Activated naive CD8-positive, alpha-beta T cell treated with anti-CD3 and anti-CD28 coated beads, Interleukin-2, amount 10 ng/mL, durations not matched to agents 7 days and 5 days (primary cell): ENCODE measurements around the gene LRRK1. TPM values are rescaled to one million over a fixed set of nuclear protein-coding genes. Genes with fewer than 3 reads are reported as not detected.

Experiments used
- ATAC-seq: fragments of 150-1000 bp; cut with Tn5 transposase; one replicate; pipeline ENCODE4 v1.10.0; 2021; ENCODE audit warnings: low read depth, moderate library complexity
- POLR2A ChIA-PET: fragments of 350-600 bp; sonication (Branson Sonifier 250); formaldehyde crosslinking; loops from one replicate; lab custom pipeline; 2021; ENCODE audit warnings: antibody characterized with exemption; lab: Charles Lee
- DNase-seq: peaks from one replicate; pipeline ENCODE4 v3.0.0; 2021
- H3K27ac Mint-ChIP-seq: one replicate; pipeline ENCODE4 v1.8.0; 2022; ENCODE audit warnings: mild to moderate bottlenecking, mixed read lengths
- H3K27me3 Mint-ChIP-seq: one replicate; pipeline ENCODE4 v1.8.0; 2022; ENCODE audit warnings: mild to moderate bottlenecking, moderate library complexity, mixed read lengths
- H3K36me3 Mint-ChIP-seq: one replicate; pipeline ENCODE4 v1.8.0; 2021; ENCODE audit warnings: mild to moderate bottlenecking, mixed read lengths
- H3K4me1 Mint-ChIP-seq: one replicate; pipeline ENCODE4 v1.8.0; 2021; ENCODE audit warnings: mixed read lengths
- H3K4me3 Mint-ChIP-seq: one replicate; pipeline ENCODE4 v1.8.0; 2022; ENCODE audit warnings: mild to moderate bottlenecking, moderate library complexity, mixed read lengths
- H3K9me3 Mint-ChIP-seq: one replicate; pipeline ENCODE4 v1.8.0; 2021; ENCODE audit warnings: mixed read lengths
- total RNA-seq, 2 experiments: library from RNA; stranded (reverse); gene quantifications; one replicate each; pipeline ENCODE4 v1.2.3, GENCODE V29; 2021

The LRRK1 gene
- total RNA-seq, 2 experiments from 2014 or later: 0.48 to 0.97 TPM

DNA sequence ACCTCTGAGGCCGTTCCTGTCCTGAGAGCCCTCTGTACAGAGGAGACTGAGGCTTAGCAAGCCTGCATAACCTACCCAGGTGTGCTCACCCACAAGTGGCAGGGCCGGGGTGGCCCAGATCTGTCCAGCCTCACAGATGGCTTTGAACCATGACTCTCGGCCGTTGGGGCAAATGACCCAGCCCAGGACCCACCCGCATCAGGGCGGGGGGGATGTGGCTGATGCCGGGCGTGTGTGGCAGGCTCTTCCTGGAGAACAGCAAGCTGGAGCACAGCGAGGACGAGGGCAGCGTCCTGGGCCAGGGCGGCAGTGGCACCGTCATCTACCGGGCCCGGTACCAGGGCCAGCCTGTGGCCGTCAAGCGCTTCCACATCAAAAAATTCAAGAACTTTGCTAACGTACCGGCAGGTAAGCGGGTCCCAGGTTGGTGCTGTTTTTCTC lies 133.5 kb downstream of the LRRK1 start:
- H3K36me3 Mint-ChIP-seq: no peaks in the 10 kb centered on the region
- H3K9me3 Mint-ChIP-seq: no peaks in the 10 kb centered on the region
- peaks cover 3% of the 10 kb centered on the region for H3K4me1 Mint-ChIP-seq
- no peak overlapping the region for H3K4me3 Mint-ChIP-seq
- POLR2A ChIA-PET: no interaction called here
- DNase-seq (no peak), ATAC-seq (no peak)
- peaks cover 5% of the 10 kb centered on the region for H3K27me3 Mint-ChIP-seq
- no peak overlapping the region for H3K27ac Mint-ChIP-seq

DNA sequence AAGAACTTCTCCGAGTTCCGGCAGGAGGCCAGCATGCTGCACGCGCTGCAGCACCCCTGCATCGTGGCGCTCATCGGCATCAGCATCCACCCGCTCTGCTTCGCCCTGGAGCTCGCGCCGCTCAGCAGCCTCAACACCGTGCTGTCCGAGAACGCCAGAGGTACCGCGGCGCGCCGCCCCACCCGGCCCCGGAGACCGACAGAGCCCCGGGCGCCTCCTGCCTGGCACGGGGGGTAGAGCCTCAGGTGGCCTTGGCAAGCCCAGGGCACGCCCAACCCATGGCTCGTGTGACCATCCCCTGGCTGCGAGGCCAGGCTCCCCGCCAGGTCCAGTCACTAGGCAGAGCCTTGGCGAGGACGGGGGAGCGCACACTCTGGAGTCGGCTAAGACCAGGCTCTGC lies 134.1 kb downstream of the LRRK1 start:
- Mint-ChIP-seq H3K9me3 (no peaks in the 10 kb centered on the region), H3K27ac (no peak overlapping the region), H3K36me3 (no peaks in the 10 kb centered on the region), H3K4me3 (no peak overlapping the region), H3K4me1 (peaks cover 3% of the 10 kb centered on the region), H3K27me3 (peaks cover 5% of the 10 kb centered on the region)
- POLR2A ChIA-PET: no interaction called here
- DNase-seq (no peak), ATAC-seq (no peak)

DNA sequence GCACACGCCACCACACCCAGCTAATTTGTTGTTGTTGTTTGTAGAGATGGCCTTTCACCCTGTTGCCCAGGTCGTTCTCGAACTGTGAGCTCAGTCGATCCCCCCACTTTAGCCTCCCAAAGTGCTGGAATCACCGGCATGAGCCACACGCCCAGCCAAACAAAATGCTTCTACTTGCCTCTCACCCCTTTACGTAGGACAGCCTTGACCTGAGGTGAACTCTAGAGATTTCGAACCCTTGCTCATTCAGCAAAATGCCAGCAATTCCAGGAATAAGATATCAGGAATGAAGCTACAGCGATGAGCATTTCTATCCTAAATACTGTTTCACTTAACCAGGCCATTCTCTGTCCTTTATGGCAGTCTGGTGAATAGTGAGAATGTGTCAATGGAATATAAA lies 135.0 kb downstream of the LRRK1 start:
- DNase-seq (no peak), ATAC-seq (no peak)
- no peaks in the 10 kb centered on the region for H3K9me3 Mint-ChIP-seq
- H3K36me3 Mint-ChIP-seq: no peaks in the 10 kb centered on the region
- H3K27me3 Mint-ChIP-seq: peaks cover 5% of the 10 kb centered on the region
- H3K27ac Mint-ChIP-seq: no peak overlapping the region
- H3K4me3 Mint-ChIP-seq: no peak overlapping the region
- peaks cover 3% of the 10 kb centered on the region for H3K4me1 Mint-ChIP-seq
- POLR2A ChIA-PET: no interaction called here

DNA sequence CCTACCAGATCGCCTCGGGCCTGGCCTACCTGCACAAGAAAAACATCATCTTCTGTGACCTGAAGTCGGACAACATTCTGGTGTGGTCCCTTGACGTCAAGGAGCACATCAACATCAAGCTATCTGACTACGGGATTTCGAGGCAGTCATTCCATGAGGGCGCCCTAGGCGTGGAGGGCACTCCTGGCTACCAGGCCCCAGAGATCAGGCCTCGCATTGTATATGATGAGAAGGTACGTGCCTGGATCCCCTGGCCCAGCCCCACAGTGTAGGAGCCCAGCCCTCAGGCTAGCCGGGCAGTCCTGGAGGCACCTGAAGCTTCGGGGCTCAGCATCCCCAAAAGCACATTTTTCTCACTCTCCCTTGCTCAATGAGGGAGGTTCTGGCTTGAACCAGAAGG lies 135.8 kb downstream of the LRRK1 start:
- POLR2A ChIA-PET: no interaction called here
- Mint-ChIP-seq H3K27ac (no peak overlapping the region), H3K9me3 (no peaks in the 10 kb centered on the region), H3K36me3 (no peaks in the 10 kb centered on the region), H3K4me1 (peaks cover 3% of the 10 kb centered on the region), H3K27me3 (peaks cover 5% of the 10 kb centered on the region), H3K4me3 (no peak overlapping the region)
- DNase-seq (no peak), ATAC-seq (no peak)

DNA sequence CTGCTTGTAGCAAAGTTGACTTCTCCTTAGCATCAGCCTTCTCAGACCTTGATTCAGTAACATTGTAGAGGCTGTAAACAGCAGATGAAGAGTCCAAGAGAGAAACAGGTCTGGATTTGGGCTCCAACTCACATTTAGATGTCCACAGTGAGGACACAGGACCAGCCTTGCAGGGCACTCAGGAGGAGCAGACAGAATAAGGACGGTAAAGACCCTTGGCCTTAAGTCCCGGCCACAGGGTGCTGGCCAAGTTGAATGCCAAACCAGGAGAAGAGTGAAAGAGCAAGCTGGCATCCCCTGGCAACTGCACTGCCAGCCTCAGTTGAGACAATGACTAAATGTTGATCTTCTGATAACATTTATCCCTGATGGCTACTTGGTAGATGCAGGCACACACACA lies 136.3 kb downstream of the LRRK1 start:
- Mint-ChIP-seq H3K4me3 (no peak overlapping the region), H3K36me3 (no peaks in the 10 kb centered on the region), H3K27ac (no peak overlapping the region), H3K27me3 (peaks cover 5% of the 10 kb centered on the region), H3K4me1 (peaks cover 3% of the 10 kb centered on the region), H3K9me3 (no peaks in the 10 kb centered on the region)
- no peak for ATAC-seq
- DNase-seq: no peak
- POLR2A ChIA-PET: no interaction called here

DNA sequence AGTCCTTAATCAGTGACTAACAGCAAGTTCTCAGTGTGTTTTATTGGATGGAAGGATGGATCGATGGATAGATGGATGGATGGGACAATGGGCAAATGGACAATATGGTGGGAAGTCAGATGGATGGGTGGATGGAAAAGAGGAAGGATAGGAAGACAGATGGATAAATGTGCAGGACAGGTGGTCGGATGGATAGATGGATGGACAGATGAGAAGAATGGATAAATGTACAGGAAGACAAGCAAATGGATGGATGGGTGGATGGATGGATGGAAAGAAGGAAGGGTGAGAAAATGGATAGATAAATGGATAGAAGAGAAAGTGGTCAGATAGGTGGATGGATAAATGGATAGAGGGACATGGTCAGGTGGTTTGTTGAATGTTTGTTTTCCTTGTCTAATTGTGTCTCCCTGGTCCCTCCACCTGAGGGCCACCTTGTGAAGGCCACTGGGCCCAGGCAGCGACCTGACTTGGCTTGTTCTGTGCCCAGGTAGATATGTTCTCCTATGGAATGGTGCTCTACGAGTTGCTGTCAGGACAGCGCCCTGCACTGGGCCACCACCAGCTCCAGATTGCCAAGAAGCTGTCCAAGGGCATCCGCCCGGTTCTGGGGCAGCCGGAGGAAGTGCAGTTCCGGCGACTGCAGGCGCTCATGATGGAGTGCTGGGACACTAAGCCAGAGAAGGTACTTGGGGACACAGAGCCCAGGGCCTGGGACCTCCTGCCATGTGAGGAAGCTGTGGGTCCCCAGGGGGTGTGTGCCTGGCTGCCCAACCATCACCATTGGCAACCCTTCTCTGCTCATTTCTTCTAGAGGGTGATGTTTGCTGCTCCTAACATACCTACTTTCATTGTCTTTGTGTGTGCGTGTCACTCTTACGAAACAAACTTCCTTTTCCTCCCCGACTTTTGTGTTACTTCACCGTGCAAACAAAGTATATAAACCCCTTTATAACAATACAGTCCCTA lies 137.5 kb downstream of the LRRK1 start:
- POLR2A ChIA-PET: no interaction called here
- DNase-seq: no peak
- H3K4me1 Mint-ChIP-seq: peaks cover 3% of the 10 kb centered on the region

DNA sequence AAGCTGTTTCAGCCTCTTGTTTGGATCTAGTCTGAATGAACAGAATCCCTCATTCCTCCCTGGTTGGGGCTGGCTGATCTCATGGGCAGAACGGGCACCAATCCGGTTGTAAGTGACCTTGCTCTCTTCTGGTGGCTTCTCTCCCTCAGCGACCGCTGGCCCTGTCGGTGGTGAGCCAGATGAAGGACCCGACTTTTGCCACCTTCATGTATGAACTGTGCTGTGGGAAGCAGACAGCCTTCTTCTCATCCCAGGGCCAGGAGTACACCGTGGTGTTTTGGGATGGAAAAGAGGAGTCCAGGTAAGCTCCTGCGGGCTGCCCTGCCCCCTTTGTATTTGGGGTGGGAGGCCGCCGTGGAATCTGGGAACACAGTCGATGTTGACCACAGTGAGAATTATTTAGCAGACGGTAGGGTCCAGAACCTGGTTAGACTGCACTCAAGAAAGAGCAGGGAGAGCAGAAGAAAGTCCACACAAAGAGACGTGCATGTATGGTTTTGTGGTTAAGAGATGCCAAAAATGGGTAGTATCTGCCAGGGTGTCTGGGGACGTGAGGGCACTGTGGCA lies 138.8 kb downstream of the LRRK1 start:
- Mint-ChIP-seq H3K4me3 (no peak overlapping the region), H3K36me3 (no peaks in the 10 kb centered on the region), H3K4me1 (peaks cover 3% of the 10 kb centered on the region), H3K27me3 (peaks cover 5% of the 10 kb centered on the region), H3K27ac (no peak overlapping the region), H3K9me3 (no peaks in the 10 kb centered on the region)
- POLR2A ChIA-PET: no interaction called here
- DNase-seq (no peak), ATAC-seq (no peak)

More for the DNA sequence above, 137.5 kb downstream of the LRRK1 start:
- H3K36me3 Mint-ChIP-seq: no peaks in the 10 kb centered on the region
- H3K9me3 Mint-ChIP-seq: no peaks in the 10 kb centered on the region
- no peak for ATAC-seq
- H3K27me3 Mint-ChIP-seq: peaks cover 5% of the 10 kb centered on the region
- no peak overlapping the region for H3K4me3 Mint-ChIP-seq
- H3K27ac Mint-ChIP-seq: no peak overlapping the region

DNA sequence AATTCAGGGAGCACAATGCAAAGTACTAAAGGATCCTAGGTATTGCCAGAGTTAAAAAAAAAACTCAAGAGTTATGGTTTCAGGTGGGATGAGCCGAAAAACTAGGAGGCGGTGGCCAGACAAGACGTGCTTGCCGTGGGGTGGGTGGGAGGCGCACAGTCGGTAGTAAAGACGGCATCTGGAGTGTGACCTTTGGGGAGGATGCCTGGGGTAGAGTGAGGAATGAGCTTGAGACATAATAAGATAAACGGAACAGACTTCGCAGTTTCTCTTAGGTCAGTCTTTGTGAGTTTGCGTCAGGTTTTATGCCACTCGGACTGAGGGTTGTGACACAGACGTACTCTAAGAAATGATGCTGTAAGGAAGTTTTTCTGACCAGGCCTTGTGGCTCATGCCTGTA lies 139.6 kb downstream of the LRRK1 start:
- ATAC-seq (no peak), DNase-seq (no peak)
- Mint-ChIP-seq H3K27me3 (peaks cover 5% of the 10 kb centered on the region), H3K4me3 (no peak overlapping the region), H3K36me3 (no peaks in the 10 kb centered on the region), H3K4me1 (peaks cover 3% of the 10 kb centered on the region), H3K9me3 (no peaks in the 10 kb centered on the region), H3K27ac (no peak overlapping the region)
- POLR2A ChIA-PET: no interaction called here

DNA sequence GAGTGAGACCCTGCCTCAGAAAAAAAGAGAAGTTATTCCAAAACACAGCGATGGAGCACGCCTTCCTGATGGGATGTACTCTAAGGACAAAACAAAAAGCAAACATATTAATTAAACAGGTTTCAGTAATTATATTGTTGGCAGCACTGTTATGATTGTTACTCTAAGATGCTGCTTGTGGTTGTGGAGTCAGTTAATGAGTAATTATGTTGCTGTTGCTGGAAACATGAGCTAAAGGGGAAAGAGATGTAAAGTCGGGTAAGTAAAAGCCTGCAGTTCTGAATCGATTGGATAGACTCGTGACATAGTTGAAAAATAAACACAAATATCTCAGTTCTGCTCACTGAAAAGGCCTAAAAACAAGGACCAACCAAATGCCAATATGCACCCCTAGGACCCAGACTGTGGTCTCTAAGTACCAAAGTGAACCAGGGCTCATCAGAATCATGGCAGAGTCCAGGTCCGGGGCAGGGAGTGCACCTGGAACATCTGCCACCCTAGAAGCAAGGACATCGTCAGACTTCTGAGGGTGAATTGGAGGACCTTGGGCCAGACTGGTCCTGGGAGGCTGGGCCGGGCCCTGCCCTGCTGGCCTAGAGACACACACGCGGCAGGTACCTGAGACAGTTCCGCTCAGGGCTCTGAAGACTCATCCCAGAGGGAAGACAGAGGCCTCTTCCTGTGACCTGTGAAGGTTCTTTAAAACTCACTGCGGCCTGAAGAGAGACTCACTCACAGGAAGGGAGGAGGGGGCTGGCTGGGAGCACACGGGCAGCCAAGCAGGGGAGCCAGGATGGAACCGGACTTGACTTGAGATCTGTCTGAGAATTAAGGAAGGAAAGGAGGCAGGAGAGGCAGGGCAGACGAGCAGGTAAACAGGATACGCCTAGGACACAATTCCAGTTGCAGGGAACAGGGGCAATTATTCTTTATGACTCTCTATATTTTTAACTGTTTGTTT lies 140.5 kb downstream of the LRRK1 start:
- DNase-seq (no peak), ATAC-seq (no peak)
- POLR2A ChIA-PET: no interaction called here
- Mint-ChIP-seq H3K27ac (no peak overlapping the region), H3K4me1 (peaks cover 3% of the 10 kb centered on the region), H3K4me3 (no peak overlapping the region), H3K27me3 (peaks cover 5% of the 10 kb centered on the region), H3K36me3 (no peaks in the 10 kb centered on the region), H3K9me3 (no peaks in the 10 kb centered on the region)

DNA sequence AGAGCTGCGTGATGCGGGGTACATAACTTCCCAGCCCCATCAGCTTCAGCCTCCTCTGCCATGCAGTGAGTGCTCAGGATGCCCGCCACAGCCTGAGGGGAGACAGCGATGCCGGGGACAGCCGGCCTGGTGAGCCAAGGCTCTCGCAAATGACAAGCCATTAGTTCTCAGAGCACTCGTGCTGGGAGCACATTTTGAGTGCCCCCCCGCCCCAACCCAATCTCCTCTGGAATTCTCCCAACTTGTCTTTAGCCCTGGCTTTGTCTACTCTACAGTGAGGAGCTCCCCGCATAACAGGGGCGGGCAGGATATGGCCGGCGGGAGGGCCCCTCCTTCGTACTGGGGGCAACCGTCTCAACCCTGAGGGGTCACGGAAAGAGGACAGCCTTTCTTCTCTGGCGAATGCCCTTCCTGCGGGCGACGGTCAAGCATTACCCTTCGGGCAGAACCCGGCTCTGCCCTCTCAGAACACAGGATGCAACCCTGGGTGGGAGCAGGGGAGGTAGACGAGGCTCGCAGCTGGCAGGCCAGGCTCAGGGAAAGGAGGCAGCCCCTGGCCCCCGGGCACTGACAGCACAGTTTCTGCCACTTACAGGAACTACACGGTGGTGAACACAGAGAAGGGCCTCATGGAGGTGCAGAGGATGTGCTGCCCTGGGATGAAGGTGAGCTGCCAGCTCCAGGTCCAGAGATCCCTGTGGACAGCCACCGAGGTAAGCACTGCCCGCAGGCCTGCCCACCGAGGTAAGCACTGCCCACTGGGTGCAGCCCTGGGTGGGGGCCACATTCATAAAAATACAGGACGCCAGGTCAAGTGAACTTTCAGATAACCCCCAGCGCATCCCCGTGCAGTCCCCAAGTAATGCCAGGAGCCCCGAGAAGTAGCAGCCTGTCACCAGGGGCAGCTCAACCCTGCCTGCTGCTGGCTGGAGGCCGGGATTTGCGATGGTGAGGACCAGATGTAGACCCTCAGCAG lies 141.7 kb downstream of the LRRK1 start:
- Mint-ChIP-seq H3K4me3 (no peak overlapping the region), H3K36me3 (no peaks in the 10 kb centered on the region), H3K9me3 (no peaks in the 10 kb centered on the region), H3K4me1 (peaks cover 3% of the 10 kb centered on the region), H3K27me3 (peaks cover 3% of the 10 kb centered on the region), H3K27ac (no peak overlapping the region)
- POLR2A ChIA-PET: no interaction called here
- ATAC-seq (no peak), DNase-seq (no peak)

DNA sequence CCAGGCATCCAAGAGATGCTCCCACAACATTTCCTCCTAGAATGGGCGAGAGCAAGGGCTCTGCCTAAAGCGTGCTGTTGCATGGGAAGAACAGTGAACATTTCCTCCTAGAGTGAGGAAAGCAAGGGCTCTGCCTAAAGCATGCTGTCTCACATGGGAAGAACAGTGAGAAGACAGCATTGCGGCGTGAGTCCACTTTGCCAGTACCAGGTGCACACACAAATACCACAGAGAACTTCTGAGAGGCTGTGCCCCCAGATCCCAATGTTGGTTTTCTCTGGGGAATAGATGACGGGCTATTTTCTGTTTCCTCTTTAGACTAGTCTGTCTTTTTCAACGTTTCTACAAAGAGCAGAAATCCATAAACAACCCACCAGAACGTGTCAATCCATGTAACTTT lies 142.9 kb downstream of the LRRK1 start:
- ATAC-seq (no peak), DNase-seq (no peak)
- POLR2A ChIA-PET: no interaction called here
- no peak overlapping the region for H3K27ac Mint-ChIP-seq
- no peaks in the 10 kb centered on the region for H3K27me3 Mint-ChIP-seq
- no peak overlapping the region for H3K4me3 Mint-ChIP-seq
- no peaks in the 10 kb centered on the region for H3K9me3 Mint-ChIP-seq
- no peaks in the 10 kb centered on the region for H3K4me1 Mint-ChIP-seq
- H3K36me3 Mint-ChIP-seq: no peaks in the 10 kb centered on the region

DNA sequence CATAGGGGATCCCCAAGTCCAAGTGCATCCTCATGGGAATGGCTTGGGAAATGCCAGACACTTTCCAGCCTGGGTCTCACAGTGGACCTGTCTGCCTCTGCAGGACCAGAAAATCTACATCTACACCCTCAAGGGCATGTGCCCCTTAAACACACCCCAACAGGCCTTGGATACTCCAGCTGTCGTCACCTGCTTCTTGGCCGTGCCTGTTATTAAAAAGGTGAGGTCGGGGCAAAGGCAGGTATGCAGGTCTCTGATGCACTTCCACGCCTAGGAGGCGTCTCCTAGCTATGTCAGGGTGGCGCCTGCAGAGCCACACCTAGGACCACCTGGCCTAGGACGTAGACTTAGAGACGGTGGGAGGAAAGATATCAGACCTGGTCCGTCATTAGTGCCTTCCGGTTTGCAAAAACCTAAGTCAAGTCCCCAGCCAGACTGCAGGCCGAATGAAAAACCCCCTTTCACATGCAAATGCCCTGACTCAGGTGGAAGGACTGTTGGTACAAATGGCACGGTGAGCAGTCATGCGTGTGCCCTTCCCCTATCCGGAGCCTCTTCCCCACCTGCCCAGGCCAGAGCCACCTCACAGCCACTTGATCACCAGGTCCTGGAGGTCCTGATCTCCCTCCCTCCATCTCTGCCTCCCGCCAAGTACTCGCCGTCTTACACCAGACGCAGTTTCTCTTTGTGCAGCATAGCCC lies 143.5 kb downstream of the LRRK1 start:
- no peak overlapping the region for H3K27ac Mint-ChIP-seq
- H3K4me1 Mint-ChIP-seq: no peaks in the 10 kb centered on the region
- DNase-seq (no peak), ATAC-seq (no peak)
- no peaks in the 10 kb centered on the region for H3K9me3 Mint-ChIP-seq
- POLR2A ChIA-PET: no interaction called here
- no peaks in the 10 kb centered on the region for H3K36me3 Mint-ChIP-seq
- H3K4me3 Mint-ChIP-seq: no peak overlapping the region
- H3K27me3 Mint-ChIP-seq: no peaks in the 10 kb centered on the region
